ENCODE data around the gene BIRC5.

BIRC5 gene

DNA sequence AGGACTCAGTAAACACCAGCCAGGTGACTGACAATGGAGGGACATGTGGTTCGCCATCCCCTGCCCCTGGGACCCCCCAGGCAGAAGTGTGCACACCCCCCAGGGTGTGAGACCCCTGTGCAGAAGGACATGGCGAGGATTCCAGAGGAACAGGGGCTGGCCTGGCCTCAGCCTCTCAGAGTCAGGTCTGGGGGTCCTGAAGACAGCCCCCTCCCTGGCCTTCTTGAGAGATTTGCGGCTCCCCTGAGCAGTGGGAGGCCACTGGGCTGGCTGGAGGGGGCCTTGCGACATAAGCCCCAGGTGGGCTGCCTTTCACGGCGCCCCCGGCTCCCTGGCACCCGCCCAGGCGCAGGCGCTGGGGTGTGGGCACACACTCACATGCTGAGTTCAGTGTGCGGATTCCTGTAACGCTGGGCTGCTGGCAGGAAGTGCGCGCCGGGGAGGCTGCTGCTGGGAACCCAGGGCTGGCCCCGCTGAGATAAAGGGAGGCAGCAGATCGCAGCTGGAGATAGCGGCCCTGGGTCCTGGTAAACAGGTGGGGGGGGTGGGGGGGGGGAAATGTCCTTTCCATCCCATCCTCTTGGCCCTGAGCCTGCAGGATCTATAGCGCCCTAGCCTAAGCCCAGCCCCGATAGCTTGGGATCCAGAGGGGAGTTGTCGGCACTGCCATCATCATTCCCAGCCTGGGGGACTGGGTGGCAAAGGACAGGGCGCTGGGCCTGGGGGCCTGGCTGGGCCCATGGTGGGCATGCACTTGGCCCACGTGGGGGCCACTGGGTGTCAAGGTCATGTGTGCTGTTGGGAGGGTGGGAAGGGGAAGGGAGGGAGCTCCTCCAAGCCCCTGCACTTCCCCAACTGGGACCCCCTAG is 44.5 kb downstream of the BIRC5 start:
- peak; percentile 76 for DNase-seq

DNA sequence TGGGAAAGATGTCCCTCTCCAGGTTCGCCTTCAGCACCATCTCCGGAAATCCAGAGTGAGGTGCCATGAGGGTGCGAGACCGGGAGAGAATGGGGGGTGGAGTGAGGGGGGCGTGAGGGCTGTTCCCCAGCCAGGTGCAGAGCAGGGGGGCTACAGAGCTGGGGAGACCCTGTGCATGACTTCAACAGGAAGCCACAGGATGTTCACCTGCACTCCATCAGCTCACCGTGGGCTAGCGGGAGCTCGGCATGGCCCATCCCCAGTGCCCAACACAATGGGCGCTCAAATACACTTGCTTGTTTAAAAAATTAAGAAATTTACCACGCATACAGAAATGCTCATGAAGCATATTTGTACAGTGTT is 45.1 kb downstream of the BIRC5 start:
- no peak for DNase-seq

DNA sequence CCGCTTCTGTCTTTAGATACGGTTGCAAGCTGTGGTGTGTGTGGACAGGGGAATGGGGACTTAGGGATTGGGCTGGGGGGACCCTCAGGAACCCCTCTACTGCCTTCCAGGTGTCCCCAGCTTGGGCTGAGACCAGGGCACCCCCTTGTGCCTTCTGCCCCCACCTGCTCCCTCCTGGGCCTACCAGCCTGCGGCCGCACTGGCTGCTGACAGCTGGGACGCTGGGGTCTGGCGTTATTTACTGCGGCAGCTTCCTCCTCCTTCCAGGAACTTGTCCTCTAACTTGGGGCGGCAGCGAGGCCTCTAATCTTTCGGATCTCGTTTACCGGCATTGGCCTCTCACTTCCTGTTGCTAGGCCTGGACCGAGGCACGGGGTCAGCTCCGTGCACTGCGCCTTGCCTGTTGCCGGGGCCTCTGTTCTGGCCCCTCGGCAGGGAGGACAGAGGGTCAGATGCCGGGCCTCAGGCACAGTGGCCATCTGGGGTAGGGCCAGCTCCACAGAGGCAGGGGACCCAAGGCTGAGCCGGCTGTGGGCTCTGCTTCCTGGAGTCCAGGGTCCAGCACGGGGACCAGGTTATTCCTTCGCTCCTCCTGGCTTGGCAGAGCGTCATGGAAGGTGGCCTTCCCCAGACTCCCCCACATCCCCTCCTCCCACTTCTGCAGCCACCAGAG is 49.1 kb downstream of the BIRC5 start:
- no peak for DNase-seq

DNA sequence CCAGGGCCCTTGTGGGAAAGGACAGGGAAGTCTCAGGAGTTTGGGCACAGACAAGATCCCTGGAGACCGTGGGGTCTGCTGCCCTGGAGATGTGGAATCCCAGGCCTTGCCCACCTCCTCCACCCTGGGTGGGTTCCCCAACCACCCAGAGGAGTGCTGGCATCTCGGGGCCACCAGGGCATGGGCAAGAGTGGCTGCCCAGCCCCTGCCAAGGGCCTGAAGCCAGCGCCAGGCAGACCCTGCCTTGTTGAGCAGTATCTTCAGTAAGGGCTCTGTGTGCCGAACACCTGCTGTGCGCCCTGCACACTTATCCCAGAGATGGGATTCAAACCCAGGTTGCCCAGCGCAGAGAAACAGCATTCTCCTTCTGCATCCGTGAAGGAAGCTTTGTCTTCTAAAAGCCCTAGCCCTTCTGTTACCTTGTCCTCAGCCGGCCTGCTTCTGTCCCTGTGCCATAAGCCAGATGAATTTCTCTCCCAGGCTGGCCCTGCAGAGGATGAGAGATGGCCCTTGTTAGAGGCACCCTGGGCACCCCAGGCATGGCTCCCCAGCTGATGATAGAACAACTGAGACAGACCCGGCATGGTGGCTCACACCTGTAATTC is 49.8 kb downstream of the BIRC5 start:
- no peak for DNase-seq

DNA sequence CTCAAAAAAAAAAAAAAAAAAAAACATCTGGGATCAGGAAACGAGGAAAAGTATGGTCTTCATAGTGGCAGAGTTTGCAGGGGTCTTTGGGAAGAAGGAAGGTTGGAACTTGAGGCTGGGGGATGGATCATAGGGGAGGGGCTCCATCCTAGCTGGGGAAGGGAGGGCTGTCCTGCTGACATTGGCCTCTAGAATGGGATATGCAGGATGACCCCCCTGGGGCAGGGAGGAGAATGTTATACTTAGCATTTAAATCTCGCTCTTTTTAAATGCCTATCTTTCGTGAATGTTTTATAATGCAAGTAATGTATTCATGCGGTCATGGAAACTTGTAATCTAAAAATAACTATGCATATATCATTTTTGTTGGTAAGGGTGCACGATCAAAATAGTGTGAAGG is 50.5 kb downstream of the BIRC5 start:
- DNase-seq: no peak

DNA sequence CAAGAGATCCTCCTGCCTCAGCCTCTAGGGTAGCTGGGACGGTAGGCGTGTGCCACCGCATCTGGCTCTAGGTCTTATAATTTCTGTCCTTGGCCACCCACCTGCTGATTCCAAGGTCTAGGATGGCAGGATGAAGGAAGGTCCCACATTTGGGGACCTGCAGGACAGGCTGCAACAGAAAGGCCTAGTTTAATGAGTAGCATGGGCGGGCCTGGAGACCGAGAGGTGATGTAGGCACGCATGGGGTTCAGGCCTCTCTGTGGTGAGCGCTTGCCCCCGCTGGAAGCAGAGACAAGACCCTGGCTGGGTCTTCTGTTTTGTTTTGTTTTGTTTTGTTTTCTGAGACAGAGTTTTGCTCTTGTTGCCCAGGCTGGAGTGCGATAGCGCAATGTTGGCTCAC is 51.1 kb downstream of the BIRC5 start:
- no peak for DNase-seq

DNA sequence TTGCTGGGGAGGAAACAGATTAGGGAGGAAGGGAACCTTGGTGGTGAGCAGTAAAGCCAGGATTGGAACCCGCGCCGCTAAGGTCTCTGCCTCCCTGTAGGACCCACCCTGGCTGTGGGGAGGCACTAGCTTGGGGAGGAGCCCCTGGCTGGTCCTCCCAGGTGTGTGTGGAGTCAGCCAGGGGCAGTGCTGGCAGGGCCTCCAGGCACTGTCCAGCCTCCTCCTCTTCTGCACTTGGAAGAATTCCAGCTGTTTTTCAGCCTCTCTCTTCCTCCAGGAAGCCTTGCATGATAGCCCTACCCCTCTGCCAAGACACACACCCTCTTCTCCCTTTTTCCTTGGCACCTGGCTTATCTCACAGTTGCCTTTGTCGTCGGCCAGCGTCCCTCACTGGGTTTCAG is 52.2 kb downstream of the BIRC5 start:
- DNase-seq: no peak

DNA sequence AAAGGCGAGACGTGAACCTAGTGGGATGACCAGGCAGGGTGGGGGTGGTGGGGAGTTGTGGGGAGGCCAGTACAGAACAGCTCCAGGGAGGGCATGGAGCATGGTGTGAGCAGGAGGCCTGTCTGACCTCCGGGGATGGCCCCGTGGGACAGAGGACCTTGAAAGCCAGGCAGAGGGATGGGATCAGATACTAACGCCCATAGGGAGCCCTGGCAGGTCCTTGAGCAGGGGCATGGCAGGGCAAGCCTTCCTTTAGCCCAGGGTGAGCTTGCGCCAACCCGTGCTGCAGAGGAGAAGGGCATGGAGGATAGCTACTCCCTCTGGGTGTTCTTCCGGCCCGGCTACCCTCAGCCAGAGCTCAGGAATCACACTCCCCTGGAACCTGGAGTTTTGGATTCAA is 52.7 kb downstream of the BIRC5 start:
- no peak for DNase-seq

DNA sequence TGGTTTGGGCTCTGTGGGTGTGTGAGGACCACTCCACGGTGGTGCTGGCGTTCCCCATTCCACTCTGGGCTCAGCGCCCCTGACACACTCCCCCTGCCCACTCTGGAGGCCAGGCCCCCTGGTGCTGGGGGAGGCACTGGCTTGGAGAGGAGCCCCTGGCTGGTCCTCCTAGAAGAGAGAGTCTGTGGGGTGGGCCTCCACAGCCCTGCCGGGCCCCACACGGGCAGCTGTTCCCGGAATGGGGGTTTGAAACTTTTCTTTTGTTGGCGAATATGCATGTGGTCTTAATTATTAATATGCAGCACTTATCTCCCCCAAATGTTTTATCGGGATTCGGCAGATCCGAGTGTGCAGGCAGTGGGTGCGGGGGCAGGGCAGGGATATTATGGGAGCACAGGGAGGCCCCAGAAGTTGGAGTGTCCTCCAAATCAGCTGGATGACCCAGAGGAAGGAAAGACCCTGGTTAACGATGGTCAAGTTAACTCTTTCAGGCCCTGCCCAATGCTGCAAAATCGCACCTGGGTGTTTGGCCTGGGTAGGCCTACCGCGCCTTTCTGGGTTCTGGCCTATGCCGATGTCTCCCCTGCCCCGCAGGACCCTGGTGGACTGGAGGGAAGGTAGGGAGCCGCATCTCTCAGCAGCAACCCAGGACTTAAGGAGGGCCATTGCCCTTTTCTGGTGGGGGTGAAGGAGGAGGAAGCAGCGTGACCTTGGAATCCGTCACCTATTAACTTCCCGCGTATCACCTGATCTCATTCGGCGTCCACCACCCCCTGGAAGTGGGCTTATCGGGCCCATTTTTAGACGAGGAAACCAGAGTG is 53.4 kb downstream of the BIRC5 start:
- DNase-seq: no peak

DNA sequence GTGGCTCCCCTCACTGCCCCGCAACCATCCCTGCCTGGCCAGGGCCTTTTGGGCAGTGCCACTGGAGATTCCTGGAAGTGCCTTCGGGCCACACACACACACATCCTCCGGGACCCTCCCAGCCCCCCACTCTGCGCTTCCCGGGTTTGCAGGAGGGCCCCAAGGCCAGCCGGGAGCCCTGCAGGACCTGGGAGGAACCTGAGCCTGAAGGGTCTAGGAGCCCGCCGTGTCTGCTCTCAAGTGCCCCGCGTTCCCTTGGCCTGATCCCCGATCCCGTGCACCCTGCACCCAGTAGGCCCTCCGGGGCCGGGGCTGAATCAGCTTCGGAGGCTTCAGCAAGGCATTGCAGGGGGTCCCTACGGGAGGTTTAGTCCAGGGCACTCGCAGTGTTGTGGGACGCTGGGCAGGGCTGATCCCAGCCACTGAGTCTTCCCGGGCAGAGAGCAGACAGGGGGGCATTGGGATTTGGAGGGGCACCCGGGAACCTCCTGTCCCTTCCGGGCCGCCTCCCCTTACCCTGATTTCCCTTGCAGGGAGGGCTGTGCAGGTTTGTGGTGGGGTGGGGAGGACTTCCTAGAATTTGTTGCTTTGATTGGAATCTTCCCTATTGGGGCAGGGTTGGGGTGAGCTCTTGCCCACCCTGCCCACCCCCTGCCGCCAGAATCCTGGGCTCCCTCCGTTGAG is 54.3 kb downstream of the BIRC5 start:
- DNase-seq: no peak

DNA sequence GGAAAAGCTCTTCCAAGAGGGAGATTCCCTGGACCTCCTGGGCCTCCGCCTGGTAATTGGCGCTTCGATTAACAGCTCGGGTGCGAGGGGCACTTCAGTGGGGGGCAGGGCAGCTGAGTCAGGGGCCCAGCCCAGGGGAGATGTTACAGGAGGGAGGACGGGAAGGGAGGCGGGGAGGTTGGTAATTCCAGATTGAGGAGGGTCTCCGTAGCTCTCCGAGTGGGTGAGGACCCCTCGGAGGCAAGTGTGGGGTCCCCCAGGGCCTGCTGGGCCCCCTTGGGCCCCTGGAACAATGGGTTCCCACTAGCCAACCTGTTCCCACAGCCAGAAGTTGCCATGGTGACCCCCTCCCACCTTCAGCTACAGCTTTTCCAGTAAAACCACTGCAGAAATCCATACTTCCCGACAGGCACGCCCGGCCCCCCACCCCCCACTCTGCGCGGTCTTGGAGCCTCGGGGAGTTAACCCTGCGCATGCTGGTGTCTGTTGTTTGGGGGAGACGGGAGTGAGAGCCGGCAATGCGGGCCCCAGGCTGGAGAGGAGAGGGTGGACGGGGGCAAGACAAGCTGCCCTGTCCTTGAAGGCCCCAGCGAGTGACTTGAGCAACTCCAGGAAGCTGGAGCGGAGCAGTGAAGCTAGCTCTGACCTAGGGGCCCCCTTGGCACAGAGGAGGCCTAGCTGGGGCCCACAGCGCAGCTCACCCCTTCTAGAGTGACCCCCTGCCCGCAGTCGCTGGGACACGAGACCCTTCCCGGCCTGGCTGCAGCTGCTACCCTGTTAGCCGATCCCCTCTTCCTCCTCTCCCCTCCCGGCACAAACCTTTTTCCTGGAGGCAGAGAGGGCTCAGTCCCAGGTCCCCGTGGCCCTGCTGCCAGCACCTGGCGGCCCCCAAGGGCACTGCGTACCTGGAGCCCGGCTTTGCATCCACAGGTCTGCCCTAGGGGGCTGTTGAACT is 55.2 kb downstream of the BIRC5 start:
- no peak for DNase-seq

DNA sequence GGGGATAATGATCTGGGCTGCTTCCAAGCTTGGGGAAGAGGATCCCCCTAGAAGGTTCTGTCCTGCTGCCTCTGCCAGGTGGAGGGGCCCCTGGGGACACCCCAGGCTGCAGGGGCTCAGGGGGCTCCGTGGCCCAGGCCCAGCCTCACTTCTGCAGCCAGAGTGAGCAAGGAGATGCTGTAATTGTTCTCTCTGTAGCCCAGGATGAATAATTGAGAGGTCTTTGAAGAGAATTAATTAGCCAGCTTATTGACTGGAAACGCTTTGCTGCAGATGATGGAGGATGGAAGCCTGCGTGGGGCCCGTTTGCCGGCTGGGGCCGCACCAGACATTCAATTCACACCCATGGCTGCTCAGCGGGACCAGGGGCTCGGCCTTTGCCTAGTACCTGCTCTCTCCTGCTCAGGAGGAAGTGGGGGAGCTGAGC is 55.9 kb downstream of the BIRC5 start:
- DNase-seq: no peak

DNA sequence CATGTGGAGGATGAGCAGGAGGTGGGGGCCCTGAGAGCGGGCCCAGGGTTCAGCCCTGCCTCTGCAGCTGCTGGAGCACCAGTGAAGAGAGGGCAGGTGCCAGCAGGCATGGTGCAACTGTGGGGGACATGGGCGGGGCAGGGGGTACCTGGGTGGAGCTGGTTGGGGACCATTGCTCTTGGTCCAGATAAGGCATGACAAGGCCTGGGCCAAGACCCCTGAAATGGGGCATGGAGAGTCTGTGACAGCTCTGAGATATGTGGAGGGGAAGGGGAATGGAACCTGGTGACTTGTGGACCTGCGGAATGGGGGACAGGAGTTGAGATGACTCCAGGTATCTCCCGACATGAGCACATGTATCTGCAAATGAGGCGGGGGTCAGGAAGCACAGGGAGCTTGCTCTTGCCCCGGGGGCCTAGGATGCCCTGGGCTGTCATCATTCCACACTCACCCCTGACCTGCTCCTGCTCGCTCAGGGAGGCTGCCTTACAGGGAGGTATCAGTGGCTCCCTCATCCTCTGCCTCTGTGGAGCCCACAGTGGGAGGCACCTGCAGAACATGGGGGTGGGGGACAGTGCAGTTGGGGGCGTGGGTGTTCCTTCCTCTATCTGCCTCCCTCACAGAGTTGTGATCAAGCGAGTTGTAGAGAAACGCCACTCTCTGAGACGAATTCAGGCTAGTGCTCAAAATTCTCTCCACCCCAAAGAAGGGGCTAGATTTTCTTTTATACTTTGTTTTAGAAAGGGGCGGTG is 57.5 kb downstream of the BIRC5 start:
- DNase-seq: no peak

DNA sequence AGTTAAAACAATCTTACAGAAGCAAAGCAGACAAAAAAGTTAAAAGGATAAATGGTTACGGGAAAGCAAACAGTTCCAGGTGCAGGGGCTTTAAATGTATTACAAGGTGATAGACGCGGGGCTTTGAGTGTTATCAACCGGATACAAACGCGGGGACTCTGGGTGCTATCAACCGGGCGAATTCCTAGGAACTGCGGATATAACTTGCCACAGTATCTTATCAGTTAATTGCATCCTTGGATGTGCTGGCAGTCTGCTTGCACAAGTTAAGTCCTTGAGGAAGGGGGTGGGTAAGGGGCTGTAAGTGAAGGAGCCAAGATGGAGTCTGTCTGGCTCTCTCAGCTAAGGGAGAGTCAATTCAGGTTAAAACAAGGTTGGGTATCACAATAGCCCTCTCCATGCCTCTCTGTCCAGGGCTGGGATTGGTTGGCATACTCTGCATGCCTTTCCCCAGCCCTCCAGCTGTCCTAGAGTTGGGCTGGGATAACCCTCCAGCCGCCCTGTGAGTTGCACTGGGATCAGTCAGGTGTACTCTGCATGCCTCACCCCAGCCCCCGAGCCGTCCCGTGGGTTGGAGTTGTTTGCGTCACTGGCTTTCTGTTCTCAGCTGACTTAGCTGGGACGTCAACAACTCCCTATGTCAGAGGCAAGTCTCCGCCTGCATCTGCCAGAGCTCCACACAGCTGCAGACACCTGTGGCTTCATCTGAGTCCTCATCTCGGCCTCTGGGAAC is 58.3 kb downstream of the BIRC5 start:
- peak; percentile 69 for DNase-seq

DNA sequence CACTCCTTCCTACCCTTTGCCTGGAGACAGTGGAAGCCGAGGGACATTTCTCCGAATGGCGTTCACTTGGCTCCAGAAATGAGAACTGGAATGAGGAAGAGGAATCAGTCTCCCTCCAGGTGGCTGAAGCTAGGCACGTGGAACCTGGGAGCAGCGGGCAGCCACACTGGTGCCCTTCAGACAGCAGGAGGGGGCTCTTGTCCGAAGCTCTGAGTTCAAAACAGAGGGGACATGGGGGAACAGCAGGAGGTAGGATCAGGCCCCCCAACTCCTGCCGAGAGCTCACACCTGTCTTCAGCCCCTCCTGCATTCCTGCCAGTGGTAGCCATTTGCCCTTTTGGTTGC is 58.8 kb downstream of the BIRC5 start:
- no peak for DNase-seq

DNA sequence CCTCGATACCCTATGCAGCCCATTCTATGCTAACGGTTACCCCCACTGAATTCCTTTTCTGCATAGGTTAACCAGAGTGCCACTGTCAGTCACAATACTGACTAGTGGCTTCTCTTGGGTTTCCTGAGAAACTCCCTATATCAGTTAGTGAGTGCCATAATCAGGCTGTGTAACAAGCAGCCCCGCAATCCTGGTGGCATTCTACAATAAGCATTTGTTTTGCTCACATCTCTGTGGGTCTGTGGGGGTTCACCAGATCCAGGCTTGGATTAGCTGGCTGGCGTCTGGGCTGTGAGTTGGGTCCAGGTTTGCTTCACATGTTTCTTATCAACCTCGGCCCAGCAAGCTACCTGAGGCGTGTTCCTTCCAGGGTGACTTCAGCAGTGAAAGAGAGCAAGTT is 59.8 kb downstream of the BIRC5 start:
- DNase-seq: no peak
